GM04503 (cell line): ENCODE measurements around the gene ZNF317.

ENCODE experiments used
- DNase-seq: peaks from one replicate; pipeline ENCODE4 v3.0.0-alpha.2; 2012; ENCODE audit warnings: low read depth

The ZNF317 gene

GRCh38 chr19:9140159-9140874 lies at the start of gene ZNF317:
ZNF317 (plus strand) TSS chr19:9140397; CDS start chr19:9156017, 15,620 bp downstream.
- peak; percentile 56 for DNase-seq

DNA sequence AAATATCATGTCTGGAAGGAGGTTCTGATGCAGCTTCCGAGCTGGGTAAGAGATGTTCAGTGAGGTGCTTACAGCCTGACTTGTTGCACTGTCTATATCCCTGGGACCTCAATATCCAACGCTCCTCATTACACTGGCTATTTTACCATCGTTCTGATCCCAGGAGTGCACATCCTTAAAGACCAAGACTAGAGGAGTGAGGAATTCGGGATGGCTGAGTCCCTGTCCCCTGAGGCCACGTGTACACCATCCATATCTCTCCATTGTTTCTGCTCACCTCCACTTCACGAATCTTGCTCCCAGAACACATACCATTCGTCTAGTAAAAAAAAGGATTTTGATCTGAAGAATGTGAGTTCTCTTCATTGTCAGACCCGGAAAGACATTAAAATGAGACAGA lies 32.8 kb upstream of the ZNF317 start, which contains the start of gene OR7G2:
TSS of gene OR7G2 (minus strand) at position 101 of the 400 bp plus-strand sequence. CDS start 4,232 bp downstream, outside the sequence.
- DNase-seq = no peak

- DNase-seq = no peak
Observed at GRCh38 chr19:9109959-9110358, 30.2 kb upstream of the ZNF317 start.

GRCh38 chr19:9115307-9115813 lies 24.8 kb upstream of the ZNF317 start, which contains the start of gene OR7G1:
OR7G1 (minus strand) TSS chr19:9115763; CDS start chr19:9115763, 0 bp downstream.
- DNase-seq = no peak

DNA sequence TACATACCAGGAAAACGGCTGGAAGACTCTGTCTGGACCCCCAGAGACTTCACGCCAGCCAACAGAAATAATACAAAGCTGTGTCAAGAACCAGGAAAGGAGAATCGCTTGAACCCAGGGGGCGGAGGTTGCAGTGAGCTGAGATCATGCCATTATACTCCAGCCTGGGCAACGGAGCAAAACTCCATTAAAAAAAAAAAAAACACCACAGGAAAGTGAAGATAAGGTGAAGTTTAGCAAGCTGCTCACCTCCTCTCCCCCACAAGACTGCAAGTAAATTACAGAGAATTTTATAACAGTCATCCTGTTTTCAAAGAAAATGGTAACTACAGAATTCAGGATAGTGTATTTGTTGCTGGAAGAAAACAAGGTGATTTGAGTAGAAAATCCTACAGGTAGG lies 23.6 kb upstream of the ZNF317 start:
- no peak for DNase-seq

GRCh38 chr19:9126900-9127405 lies 13.2 kb upstream of the ZNF317 start, which contains the start of gene OR7G3:
OR7G3 (minus strand) TSS chr19:9126950; CDS start chr19:9126950, 0 bp downstream.
- no peak for DNase-seq

DNA sequence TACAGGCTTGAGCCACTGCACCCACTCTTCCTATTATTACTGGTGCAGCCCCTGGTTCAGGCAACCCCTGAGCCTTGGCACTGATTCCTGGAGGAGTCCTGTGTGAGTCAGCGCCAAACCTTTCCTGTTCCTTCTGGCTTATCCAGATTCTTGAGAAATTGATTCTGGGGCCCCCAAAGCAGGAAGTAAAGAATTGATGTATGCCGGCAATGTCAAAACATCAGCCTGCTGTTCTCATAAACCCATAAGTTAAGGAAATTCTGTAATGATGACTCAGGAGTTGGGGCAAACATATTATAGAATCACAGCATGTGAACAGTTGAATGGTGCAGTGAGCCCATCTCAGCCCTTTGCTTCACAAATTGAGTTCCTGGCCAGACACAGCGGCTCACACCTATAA lies 12.0 kb upstream of the ZNF317 start:
- DNase-seq = no peak

- no peak for DNase-seq
Observed at GRCh38 chr19:9130965-9131364, 9.2 kb upstream of the ZNF317 start.

GRCh38 chr19:9132422-9132821 lies 7.8 kb upstream of the ZNF317 start:
- no peak for DNase-seq

DNA sequence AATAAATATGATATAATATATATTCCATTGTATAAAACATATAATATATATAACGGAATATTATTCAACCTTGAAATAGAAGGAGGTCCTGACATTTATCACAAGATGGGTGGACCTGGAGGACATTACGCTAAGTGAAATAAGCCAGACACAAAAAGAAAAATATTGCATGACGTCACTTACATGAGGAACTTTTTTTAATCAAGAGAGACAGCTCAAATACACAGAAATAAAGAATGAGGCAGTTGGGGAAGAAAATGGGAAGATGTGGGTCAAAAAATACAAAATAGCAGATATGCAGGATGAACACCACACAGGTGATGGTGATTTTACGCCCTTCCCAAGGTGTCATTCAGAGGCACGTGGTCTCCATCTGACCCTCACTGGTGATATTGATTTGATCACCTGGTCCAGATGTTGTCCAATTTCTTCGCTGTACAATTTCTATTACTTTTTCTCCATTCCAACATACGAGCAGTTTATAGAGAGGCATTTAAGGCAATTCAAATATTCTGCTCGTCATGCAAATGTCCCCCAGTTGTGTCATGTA lies 513 bp upstream of the ZNF317 start:
- DNase-seq = no peak

GRCh38 chr19:9144920-9145319 lies 4.7 kb downstream of the ZNF317 start:
- DNase-seq = no peak

DNA sequence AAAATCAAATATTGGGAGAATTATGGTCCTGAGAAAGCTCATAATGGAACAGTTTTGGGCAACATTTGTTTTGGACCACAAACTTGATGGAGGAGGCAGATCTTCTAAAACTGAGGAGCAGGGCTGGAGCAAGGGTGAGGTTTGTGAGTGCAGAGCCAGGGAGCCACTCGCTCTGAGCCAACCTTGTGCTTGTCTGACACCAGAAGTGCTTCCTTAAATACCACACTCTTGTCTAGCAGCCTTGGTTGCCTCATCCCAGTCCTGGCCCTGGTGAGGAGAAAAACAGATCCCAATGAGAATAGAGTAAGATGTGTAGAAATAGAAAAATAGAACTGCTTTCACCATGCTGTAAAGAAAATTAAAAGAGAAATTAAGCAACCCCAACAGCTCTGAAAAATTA lies 6.7 kb downstream of the ZNF317 start:
- DNase-seq = no peak

- no peak for DNase-seq
Observed at GRCh38 chr19:9148697-9149096, 8.5 kb downstream of the ZNF317 start.

DNA sequence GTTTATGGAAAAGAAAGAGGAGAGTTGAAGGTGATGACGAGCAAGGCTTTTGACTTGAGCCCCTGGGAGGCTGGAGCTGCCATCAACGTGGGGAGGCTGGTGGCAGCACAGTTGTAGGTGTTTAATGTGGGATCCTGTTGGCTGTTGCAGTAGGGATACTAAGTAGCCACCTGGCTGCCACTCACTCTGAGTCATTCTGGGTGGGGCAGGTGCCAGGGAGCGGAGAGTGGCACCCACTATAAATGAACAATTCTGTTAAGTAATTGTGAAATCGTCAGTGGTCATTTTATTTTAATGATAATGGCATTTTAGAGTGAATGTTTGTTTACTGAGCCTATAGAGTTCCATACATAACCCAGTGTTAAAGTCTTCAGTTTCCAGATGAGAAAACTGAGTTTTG lies 9.8 kb downstream of the ZNF317 start:
- DNase-seq = no peak

DNA sequence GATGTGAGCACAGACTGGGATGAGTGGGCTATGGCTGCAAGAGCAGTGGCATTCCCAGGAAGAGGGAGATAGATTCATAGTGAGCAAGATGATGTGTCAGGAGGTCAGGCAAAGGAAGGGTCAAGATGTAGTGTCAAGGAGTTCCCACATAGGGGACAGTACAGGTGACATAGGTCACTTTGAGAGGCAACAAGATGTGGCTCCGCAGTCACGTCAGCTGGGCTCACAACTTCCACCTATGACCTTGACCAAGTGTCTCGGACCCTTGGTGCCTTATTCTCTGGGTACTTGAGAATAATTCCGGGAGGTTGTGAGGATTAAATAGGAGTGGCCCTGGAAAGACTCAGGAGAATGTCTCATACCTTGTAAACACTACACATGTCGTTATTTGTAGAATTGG lies 10.5 kb downstream of the ZNF317 start:
- DNase-seq = no peak

- no peak for DNase-seq
Observed at GRCh38 chr19:9151367-9151766, 11.2 kb downstream of the ZNF317 start.

DNA sequence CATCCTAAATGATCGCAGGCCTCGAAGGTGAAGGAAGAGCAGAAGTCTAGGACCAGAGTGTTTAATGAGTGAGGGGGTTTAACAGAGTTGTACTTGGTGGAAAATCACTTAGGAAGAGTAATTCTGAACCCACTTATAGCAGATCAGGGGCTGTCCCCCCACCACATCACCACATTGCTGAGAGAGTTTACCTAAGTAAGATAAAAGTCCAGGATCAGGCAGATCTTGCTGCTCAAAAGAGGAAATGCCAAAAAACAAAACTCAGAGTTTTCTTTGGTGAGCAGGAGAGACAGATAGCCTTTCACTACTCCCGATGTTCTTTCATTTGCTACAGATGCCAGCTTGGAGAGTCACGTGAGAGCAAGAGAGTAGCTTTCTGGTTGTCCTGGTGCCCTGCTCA lies 15.4 kb downstream of the ZNF317 start:
- DNase-seq = no peak

GRCh38 chr19:9156304-9156703 lies 16.1 kb downstream of the ZNF317 start:
- DNase-seq = no peak

DNA sequence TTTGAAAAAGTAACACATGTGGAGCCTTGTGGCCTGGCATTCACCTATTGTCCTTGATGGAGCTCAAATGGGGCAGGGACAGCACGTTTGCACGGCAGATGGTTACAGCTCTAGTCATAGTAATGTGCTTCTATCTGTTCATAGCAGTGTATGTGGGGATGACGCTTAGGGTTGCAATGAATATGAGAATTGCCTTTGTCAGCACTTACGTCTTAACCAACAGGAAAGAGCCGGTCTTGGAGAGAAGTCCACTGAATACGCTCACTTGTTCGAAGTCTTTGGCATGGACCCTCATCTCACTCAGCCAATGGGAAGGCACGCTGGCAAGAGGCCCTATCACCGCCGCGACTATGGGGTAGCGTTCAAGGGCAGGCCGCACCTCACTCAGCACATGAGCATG lies 19.7 kb downstream of the ZNF317 start:
- DNase-seq = no peak

GRCh38 chr19:9161427-9161826 lies 21.2 kb downstream of the ZNF317 start:
- DNase-seq = no peak

DNA sequence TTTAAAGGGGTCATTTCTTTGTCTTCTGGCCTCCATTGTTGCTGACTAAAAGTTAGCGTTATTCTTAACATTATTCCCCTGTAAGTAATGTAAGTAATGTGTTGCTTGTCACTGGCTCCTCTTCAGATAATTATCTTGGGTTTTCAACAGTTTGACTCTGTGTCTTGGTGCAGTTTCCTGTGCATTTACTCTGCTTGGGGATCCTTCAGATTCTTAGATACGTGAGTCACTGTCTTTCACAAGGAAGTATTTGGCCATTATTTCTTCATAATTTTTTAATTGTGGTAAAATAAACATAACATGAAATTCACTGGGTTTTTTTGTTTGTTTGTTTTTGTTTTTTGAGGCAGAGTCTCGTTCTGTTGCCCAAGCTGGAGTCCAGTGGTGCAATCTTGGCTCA lies 25.1 kb downstream of the ZNF317 start:
- peak; percentile 3 for DNase-seq

GRCh38 chr19:9166846-9167245 lies 26.6 kb downstream of the ZNF317 start:
- DNase-seq = no peak

DNA sequence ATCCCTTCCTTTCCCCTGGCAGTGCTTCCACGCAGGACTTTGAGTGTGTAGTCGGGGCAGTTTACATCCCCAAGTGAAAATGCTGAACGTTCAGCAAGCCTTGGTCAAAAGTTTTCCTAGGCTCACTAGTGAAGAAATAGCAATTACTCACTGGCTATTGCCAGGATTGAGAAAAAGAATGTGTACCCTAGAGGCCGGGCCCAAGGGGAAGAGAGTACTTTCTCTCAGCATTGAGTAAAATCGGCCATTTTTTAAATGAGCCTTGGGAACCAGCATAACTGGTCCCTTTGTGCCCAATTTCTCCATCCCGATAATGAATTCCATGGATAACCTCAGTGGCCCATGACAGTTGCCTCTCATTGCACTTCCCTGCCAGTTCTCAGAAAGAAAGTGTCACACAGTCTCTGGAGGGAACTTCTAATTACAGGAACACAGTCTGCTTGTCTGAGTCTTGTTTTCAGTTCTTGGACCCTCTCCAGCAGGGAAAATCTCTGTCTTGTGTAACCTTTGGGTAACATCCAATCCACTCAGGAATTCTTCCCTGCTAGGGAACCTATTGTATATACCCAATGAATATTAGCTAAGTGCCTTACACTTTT lies 31.3 kb downstream of the ZNF317 start:
- DNase-seq = peak; percentile 3
